GM23338 (cell line): ENCODE measurements around the gene CAMSAP1. TPM values are rescaled to one million over a fixed set of nuclear protein-coding genes. Genes with fewer than 3 reads are reported as not detected.

Source experiments
- ATAC-seq: fragments of 200-7000 bp; cut with Tn5 transposase; 3 replicates; pipeline ENCODE4 v1.9.1; 2020
- DNase-seq: peaks from one replicate; pipeline ENCODE4 v3.0.0-alpha.2; 2015; ENCODE audit warnings: low spot score
- H2AFZ ChIP-seq: fragments of 200-600 bp; sonication (generic); 2 replicates; pipeline ENCODE4 v1.8.0; 2016; ENCODE audit warnings: antibody characterized with exemption, mild to moderate bottlenecking, moderate library complexity
- H3F3A ChIP-seq: fragments of 200-600 bp; sonication (generic); replicated peaks from 2 replicates; pipeline ENCODE4 v1.8.0; 2017; ENCODE audit warnings: antibody characterized with exemption, mixed run types, low read depth
- H3K27ac ChIP-seq: fragments of 200-600 bp; sonication (generic); 2 replicates; pipeline ENCODE4 v1.6.1; 2016; ENCODE audit warnings: low read depth
- H3K27me3 ChIP-seq: fragments of 200-600 bp; sonication (generic); 2 replicates; pipeline ENCODE4 v1.8.0; 2016; ENCODE audit warnings: mild to moderate bottlenecking, mixed run types, moderate library complexity; ENCODE audit not compliant: insufficient read depth
- H3K36me3 ChIP-seq: fragments of 200-600 bp; sonication (generic); 2 replicates; pipeline ENCODE4 v1.8.0; 2016; ENCODE audit warnings: mild to moderate bottlenecking; ENCODE audit not compliant: insufficient read depth
- H3K4me1 ChIP-seq: fragments of 200-600 bp; sonication (generic); 2 replicates; pipeline ENCODE4 v1.8.0; 2016; ENCODE audit warnings: mild to moderate bottlenecking, moderate library complexity; ENCODE audit not compliant: insufficient read depth
- H3K4me2 ChIP-seq: fragments of 200-600 bp; sonication (generic); 2 replicates; pipeline ENCODE4 v1.7.1; 2017; ENCODE audit warnings: mixed run types
- H3K4me3 ChIP-seq: fragments of 200-600 bp; sonication (generic); 2 replicates; pipeline ENCODE4 v1.6.1; 2016; ENCODE audit warnings: mixed run types
- H3K79me2 ChIP-seq: fragments of 200-600 bp; sonication (generic); replicated peaks from 2 replicates; pipeline ENCODE4 v1.8.0; 2017; ENCODE audit warnings: mild to moderate bottlenecking; ENCODE audit not compliant: insufficient read depth
- H3K9me2 ChIP-seq: fragments of 200-600 bp; sonication (generic); 2 replicates; pipeline ENCODE4 v1.8.0; 2017; ENCODE audit not compliant: insufficient read depth
- H4K20me1 ChIP-seq: fragments of 200-600 bp; sonication (generic); replicated peaks from 2 replicates; pipeline ENCODE4 v1.8.0; 2017; ENCODE audit warnings: mild to moderate bottlenecking; ENCODE audit not compliant: insufficient read depth
- H3K27ac Mint-ChIP-seq: 2 replicates; pipeline ENCODE4 v1.8.0; 2020; ENCODE audit warnings: inconsistent platforms, mild to moderate bottlenecking, moderate library complexity, mixed read lengths
- H3K27me3 Mint-ChIP-seq: 3 replicates; pipeline ENCODE4 v1.8.0; 2022; ENCODE audit warnings: low read depth, mild to moderate bottlenecking, moderate library complexity, mixed read lengths, inconsistent platforms; ENCODE audit not compliant: insufficient read depth, poor library complexity
- H3K36me3 Mint-ChIP-seq: 3 replicates; pipeline ENCODE4 v1.8.0; 2021; ENCODE audit warnings: low read depth, mild to moderate bottlenecking, inconsistent platforms, moderate library complexity, mixed read lengths
- H3K4me1 Mint-ChIP-seq: 3 replicates; pipeline ENCODE4 v1.8.0; 2020; ENCODE audit warnings: mild to moderate bottlenecking, inconsistent platforms, mixed read lengths
- H3K4me3 Mint-ChIP-seq: 3 replicates; pipeline ENCODE4 v1.8.0; 2021; ENCODE audit warnings: moderate library complexity, mild to moderate bottlenecking, inconsistent platforms, mixed read lengths
- H3K9me3 Mint-ChIP-seq: 3 replicates; pipeline ENCODE4 v1.8.0; 2020; ENCODE audit warnings: moderate library complexity, mild to moderate bottlenecking, inconsistent platforms, mixed read lengths
- EZH2 ChIP-seq: fragments of 200-600 bp; sonication (generic); IDR thresholded peaks from one replicate; pipeline ENCODE4 v1.8.0; 2017; ENCODE audit warnings: antibody characterized with exemption, mild to moderate bottlenecking, low read depth; ENCODE audit not compliant: unreplicated experiment
- JUNB ChIP-seq: IDR thresholded peaks from one replicate; pipeline ENCODE4 v1.6.1; 2016; ENCODE audit warnings: antibody characterized with exemption; ENCODE audit not compliant: unreplicated experiment
- NANOG ChIP-seq: IDR thresholded peaks from 2 replicates; pipeline ENCODE4 v1.6.1; 2016; ENCODE audit warnings: antibody characterized with exemption, borderline replicate concordance
- POLR2AphosphoS5 ChIP-seq: IDR thresholded peaks from 2 replicates; pipeline ENCODE4 v1.6.1; 2016; ENCODE audit warnings: antibody characterized with exemption, low read depth
- STAT1 ChIP-seq: IDR thresholded peaks from one replicate; pipeline ENCODE4 v1.6.1; 2016; ENCODE audit warnings: antibody characterized with exemption; ENCODE audit not compliant: unreplicated experiment
- ZNF114 ChIP-seq: fragments of 250-450 bp; sonication (Bioruptor Pico); IDR thresholded peaks from 2 replicates; pipeline ENCODE4 v1.5.0; 2020; ENCODE audit warnings: mild to moderate bottlenecking, moderate library complexity
- ZNF331 ChIP-seq: fragments of 250-450 bp; sonication (Bioruptor Pico); IDR thresholded peaks from 2 replicates; pipeline ENCODE4 v1.5.0; 2020; ENCODE audit warnings: low read depth, mild to moderate bottlenecking, moderate library complexity
- polyA plus RNA-seq: library from polyadenylated mRNA; unstranded; fragments of >200 nt; fragmentation: Nextera tagmentation; extraction: Ambion mirVana; gene quantifications from 2 replicates; pipeline ENCODE4 v1.2.1, GENCODE V29; 2016
- total RNA-seq: library from RNA; depleted of rRNA; stranded (reverse); fragments of >200 nt; shearing (Covaris generic); gene quantifications from 2 replicates; pipeline ENCODE4 v1.2.3, GENCODE V29; 2014
- TF ChIP-seq, protein P1 (sequence below): IDR thresholded peaks from one replicate; pipeline ENCODE4 v1.6.1; 2018; ENCODE audit warnings: antibody characterized with exemption; ENCODE audit not compliant: unreplicated experiment
- TF ChIP-seq, protein P2 (sequence below): IDR thresholded peaks from 2 replicates; pipeline ENCODE4 v1.6.1; 2016; ENCODE audit warnings: antibody characterized with exemption
- TF ChIP-seq, protein P3 (sequence below): fragments of 250-450 bp; sonication (Bioruptor Pico); IDR thresholded peaks from 2 replicates; pipeline ENCODE4 v1.5.0; 2020; ENCODE audit warnings: mild to moderate bottlenecking, moderate library complexity

CAMSAP1 gene
- total and polyA plus RNA-seq, 2 experiments from 2014 or later = 6.9 to 75.4 TPM

GRCh38 chr9:135790850-135791249, 116.5 kb downstream of the CAMSAP1 start:
- no peaks in the 10 kb centered on the region for H3K9me2 ChIP-seq
- Mint-ChIP-seq H3K9me3 (no peaks in the 10 kb centered on the region), H3K27ac (no peak overlapping the region), H3K4me3 (no peak overlapping the region), H3K4me1 (no peaks in the 10 kb centered on the region), H3K36me3 (no peaks in the 10 kb centered on the region), H3K27me3 (peaks cover 7% of the 10 kb centered on the region)
- no peak overlapping the region for H2AFZ ChIP-seq
- no peak overlapping the region for H3K4me3 ChIP-seq
- DNase-seq (no peak), ATAC-seq (no peak)
- no peaks in the 10 kb centered on the region for H4K20me1 ChIP-seq
- H3K4me1 ChIP-seq = no peaks in the 10 kb centered on the region
- H3K4me2 ChIP-seq = no peak overlapping the region
- no peak overlapping the region for H3K27ac ChIP-seq
- no peaks in the 10 kb centered on the region for H3K79me2 ChIP-seq
- no peaks in the 10 kb centered on the region for H3F3A ChIP-seq
- H3K36me3 ChIP-seq = no peaks in the 10 kb centered on the region
- H3K27me3 ChIP-seq = no peaks in the 10 kb centered on the region
- TF ChIP-seq NANOG (no peak), ZNF114 (no peak), STAT1 (no peak), ZNF331 (no peak), EZH2 (no peak), JUNB (no peak), POLR2AphosphoS5 (no peak)
- TF ChIP-seq, protein P1, sequence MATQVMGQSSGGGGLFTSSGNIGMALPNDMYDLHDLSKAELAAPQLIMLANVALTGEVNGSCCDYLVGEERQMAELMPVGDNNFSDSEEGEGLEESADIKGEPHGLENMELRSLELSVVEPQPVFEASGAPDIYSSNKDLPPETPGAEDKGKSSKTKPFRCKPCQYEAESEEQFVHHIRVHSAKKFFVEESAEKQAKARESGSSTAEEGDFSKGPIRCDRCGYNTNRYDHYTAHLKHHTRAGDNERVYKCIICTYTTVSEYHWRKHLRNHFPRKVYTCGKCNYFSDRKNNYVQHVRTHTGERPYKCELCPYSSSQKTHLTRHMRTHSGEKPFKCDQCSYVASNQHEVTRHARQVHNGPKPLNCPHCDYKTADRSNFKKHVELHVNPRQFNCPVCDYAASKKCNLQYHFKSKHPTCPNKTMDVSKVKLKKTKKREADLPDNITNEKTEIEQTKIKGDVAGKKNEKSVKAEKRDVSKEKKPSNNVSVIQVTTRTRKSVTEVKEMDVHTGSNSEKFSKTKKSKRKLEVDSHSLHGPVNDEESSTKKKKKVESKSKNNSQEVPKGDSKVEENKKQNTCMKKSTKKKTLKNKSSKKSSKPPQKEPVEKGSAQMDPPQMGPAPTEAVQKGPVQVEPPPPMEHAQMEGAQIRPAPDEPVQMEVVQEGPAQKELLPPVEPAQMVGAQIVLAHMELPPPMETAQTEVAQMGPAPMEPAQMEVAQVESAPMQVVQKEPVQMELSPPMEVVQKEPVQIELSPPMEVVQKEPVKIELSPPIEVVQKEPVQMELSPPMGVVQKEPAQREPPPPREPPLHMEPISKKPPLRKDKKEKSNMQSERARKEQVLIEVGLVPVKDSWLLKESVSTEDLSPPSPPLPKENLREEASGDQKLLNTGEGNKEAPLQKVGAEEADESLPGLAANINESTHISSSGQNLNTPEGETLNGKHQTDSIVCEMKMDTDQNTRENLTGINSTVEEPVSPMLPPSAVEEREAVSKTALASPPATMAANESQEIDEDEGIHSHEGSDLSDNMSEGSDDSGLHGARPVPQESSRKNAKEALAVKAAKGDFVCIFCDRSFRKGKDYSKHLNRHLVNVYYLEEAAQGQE = no peak
- TF ChIP-seq, protein P2, sequence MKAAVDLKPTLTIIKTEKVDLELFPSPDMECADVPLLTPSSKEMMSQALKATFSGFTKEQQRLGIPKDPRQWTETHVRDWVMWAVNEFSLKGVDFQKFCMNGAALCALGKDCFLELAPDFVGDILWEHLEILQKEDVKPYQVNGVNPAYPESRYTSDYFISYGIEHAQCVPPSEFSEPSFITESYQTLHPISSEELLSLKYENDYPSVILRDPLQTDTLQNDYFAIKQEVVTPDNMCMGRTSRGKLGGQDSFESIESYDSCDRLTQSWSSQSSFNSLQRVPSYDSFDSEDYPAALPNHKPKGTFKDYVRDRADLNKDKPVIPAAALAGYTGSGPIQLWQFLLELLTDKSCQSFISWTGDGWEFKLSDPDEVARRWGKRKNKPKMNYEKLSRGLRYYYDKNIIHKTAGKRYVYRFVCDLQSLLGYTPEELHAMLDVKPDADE = no peak
- TF ChIP-seq, protein P3, sequence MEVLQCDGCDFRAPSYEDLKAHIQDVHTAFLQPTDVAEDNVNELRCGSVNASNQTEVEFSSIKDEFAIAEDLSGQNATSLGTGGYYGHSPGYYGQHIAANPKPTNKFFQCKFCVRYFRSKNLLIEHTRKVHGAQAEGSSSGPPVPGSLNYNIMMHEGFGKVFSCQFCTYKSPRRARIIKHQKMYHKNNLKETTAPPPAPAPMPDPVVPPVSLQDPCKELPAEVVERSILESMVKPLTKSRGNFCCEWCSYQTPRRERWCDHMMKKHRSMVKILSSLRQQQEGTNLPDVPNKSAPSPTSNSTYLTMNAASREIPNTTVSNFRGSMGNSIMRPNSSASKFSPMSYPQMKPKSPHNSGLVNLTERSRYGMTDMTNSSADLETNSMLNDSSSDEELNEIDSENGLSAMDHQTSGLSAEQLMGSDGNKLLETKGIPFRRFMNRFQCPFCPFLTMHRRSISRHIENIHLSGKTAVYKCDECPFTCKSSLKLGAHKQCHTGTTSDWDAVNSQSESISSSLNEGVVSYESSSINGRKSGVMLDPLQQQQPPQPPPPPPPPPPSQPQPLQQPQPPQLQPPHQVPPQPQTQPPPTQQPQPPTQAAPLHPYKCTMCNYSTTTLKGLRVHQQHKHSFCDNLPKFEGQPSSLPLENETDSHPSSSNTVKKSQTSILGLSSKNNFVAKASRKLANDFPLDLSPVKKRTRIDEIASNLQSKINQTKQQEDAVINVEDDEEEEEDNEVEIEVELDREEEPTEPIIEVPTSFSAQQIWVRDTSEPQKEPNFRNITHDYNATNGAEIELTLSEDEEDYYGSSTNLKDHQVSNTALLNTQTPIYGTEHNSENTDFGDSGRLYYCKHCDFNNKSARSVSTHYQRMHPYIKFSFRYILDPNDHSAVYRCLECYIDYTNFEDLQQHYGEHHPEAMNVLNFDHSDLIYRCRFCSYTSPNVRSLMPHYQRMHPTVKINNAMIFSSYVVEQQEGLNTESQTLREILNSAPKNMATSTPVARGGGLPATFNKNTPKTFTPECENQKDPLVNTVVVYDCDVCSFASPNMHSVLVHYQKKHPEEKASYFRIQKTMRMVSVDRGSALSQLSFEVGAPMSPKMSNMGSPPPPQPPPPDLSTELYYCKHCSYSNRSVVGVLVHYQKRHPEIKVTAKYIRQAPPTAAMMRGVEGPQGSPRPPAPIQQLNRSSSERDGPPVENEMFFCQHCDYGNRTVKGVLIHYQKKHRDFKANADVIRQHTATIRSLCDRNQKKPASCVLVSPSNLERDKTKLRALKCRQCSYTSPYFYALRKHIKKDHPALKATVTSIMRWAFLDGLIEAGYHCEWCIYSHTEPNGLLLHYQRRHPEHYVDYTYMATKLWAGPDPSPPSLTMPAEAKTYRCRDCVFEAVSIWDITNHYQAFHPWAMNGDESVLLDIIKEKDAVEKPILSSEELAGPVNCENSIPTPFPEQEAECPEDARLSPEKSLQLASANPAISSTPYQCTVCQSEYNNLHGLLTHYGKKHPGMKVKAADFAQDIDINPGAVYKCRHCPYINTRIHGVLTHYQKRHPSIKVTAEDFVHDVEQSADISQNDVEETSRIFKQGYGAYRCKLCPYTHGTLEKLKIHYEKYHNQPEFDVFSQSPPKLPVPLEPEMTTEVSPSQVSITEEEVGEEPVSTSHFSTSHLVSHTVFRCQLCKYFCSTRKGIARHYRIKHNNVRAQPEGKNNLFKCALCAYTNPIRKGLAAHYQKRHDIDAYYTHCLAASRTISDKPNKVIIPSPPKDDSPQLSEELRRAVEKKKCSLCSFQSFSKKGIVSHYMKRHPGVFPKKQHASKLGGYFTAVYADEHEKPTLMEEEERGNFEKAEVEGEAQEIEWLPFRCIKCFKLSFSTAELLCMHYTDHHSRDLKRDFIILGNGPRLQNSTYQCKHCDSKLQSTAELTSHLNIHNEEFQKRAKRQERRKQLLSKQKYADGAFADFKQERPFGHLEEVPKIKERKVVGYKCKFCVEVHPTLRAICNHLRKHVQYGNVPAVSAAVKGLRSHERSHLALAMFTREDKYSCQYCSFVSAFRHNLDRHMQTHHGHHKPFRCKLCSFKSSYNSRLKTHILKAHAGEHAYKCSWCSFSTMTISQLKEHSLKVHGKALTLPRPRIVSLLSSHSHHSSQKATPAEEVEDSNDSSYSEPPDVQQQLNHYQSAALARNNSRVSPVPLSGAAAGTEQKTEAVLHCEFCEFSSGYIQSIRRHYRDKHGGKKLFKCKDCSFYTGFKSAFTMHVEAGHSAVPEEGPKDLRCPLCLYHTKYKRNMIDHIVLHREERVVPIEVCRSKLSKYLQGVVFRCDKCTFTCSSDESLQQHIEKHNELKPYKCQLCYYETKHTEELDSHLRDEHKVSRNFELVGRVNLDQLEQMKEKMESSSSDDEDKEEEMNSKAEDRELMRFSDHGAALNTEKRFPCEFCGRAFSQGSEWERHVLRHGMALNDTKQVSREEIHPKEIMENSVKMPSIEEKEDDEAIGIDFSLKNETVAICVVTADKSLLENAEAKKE (CRISPR knock-in tag) = no peak
